GM18498 (cell line): ENCODE data around the gene ATP2C1.

Experiments
- ATAC-seq: cut with Tn5 transposase; IDR thresholded peaks from one replicate; pipeline ENCODE4 v1.9.1; 2021; ENCODE audit warnings: mild to moderate bottlenecking, moderate library complexity; ENCODE audit not compliant: unreplicated experiment

The ATP2C1 gene

GRCh38 chr3:130894130-130894985 is 474 bp downstream of the ATP2C1 start:
- peak; percentile 24 for ATAC-seq

GRCh38 chr3:130894986-130895280 is 1.0 kb downstream of the ATP2C1 start:
- no peak for ATAC-seq

DNA sequence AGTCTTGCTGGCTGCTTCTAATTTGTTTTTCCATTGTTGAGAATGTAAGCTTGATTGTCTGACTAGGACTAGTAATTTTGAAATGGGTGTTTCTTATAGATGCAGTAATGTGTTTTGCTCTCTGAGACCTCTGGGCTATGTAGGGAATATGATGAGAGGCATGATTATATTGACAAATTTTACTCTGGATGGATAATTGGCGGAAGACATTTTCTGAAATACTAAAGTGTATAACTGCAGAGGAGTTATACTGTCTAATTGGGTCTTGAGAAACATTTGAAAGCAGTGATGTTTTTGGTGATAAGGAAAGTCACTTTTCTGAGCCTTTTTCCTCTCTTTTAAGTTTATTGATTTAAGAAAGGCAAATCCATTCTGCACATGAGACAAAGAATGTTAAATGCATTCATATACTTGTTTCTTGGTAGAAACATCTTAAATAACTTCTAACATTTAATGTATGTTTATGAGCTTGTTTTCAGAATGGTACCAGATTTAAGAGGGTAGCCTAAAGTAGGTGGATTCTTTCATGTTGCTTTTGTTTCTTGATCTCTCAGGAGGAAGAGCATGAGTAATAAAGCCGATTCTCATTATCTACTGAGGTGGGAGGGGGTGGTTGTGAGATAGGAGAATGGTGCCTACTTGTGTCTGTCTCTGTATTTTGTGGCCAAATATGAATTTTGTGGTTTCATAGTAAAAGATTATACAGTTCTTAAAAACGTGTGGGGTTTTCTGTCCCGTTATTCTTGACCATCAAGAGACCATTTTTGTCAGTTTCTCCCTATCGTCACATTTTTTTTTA is 2.0 kb downstream of the ATP2C1 start:
- ATAC-seq = no peak

DNA sequence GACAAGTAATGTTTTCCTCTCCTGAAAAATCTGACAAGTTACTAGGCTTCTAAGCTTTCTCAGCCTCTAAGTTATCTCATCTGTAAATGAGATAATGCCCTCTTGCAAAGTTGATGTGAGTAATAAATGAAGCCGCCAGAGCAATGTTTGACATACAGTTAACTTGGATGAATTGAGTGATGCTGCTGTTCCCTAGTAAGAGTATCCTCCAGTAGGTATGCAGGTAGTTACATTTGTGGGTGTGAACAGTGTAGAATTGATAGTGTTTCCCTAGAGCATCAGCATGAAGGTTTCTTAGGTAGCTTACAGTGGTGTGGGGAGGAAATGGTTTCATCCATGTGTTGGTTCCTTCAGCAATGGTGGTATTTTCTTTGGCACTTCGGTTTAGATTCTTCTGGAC is 3.4 kb downstream of the ATP2C1 start:
- ATAC-seq = no peak

GRCh38 chr3:130900959-130901358 is 7.1 kb downstream of the ATP2C1 start:
- ATAC-seq = peak; percentile 61

- no peak for ATAC-seq
Observed at GRCh38 chr3:130901463-130902204, 7.8 kb downstream of the ATP2C1 start.

GRCh38 chr3:130903412-130903908 is 9.6 kb downstream of the ATP2C1 start:
- no peak for ATAC-seq

GRCh38 chr3:130904491-130904890 is 10.6 kb downstream of the ATP2C1 start:
- no peak for ATAC-seq

- no peak for ATAC-seq
Observed at GRCh38 chr3:130905551-130905950, 11.7 kb downstream of the ATP2C1 start.

GRCh38 chr3:130906374-130906995 is 12.6 kb downstream of the ATP2C1 start:
- ATAC-seq = no peak

GRCh38 chr3:130907500-130907899 is 13.6 kb downstream of the ATP2C1 start:
- ATAC-seq = no peak

DNA sequence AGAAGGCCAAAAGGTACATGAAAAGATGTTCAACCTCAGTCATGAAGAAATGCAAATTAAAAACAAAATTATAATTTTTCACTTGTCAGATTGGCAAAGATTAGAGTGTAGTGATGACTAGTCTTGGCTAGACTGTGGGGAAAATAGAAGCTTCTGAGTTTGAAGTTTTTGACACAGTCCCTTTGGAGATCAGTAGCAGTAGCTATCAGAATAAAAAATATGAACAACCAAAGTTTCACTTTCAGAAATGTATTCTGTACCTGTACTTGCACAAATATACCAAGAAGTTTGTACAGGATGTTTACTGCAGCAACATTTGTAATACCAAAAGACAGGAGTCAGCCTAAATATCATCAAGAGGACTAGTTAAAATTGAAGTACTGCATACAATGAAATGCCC is 14.1 kb downstream of the ATP2C1 start:
- ATAC-seq = no peak

DNA sequence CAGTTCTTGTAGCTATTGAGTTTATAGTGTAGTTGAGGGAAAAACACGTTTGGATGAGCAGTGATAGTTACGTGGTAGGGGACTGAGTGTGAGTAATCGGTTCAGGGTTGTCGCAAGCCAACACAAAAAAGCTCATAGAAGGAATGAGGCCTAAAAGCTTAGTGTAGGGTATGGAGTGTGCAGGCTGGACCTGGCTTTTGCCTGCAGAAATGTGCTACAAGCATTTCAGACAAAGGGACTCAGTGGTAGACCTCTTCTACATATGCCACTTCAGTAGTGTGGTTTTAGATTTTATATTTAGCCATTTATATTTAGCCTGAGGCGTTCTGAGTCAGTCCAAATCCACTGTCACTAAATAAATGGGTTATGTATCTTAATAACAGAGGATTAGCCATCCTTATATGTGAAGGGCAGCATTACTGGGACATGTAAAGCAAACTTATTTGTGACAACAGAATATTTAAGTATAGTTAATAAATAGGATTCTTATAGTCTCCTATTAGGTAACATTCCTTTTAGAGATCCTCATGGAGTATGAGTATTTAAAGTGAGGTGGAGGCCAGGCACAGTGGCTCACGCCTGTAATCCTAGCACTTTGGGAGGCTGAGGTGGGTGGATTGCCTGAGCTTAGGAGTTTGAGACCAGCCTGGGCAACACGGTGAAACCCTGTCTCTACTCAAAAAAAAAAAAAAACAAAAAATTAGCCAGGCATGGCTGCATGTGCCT is 21.8 kb downstream of the ATP2C1 start:
- ATAC-seq = no peak

DNA sequence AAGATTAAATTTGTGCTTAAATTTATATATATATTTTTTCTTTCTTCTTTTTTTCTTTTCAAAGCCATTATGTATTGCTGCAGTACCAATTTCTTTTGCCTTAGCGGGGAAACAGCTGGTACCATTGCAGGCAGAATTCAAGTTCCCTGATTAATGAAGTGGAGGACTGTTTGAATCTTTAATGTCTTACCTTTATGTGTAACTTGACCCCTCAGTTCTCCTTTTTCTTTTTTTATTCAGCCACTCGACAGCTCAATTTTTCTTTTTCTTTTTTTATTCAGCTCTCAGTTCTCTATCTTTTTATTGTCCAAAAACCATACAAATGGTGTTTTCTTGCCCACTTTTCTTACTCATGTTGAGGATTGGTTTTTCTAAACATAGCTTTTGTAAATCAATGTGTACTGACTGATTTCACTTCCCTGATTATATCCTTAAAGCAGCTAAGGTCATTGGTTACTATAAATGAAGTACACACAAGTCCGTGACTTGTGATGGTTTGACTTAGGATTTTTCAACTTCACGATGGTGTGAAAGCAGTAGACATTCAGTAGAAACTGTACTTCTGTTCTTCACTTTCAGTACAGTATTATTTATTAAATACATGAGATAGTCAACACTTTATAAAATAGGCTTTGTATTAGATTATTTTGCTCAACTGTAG is 22.8 kb downstream of the ATP2C1 start:
- ATAC-seq = peak; percentile 79

- no peak for ATAC-seq
Observed at GRCh38 chr3:130918328-130918727, 24.4 kb downstream of the ATP2C1 start.

DNA sequence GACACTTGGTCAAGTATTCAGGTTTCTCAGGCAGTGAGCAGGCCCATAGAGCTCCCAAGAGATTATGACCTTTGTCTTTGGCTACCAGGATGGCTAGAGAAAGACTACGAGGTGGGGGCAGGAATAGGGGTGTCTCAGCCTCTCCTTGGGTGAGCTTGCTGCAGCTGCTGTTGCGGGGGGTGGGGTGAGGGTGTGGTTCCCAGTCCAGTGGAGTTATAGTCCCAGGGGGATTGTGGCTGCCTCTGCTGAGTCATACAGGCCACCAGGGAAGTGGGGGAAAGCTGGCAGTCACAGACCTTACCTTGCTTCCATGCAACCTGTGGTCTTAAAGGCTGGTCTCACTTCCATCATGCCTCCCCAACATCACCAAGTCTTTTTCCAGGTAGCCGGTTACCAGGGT is 31.7 kb downstream of the ATP2C1 start:
- peak; percentile 56 for ATAC-seq

DNA sequence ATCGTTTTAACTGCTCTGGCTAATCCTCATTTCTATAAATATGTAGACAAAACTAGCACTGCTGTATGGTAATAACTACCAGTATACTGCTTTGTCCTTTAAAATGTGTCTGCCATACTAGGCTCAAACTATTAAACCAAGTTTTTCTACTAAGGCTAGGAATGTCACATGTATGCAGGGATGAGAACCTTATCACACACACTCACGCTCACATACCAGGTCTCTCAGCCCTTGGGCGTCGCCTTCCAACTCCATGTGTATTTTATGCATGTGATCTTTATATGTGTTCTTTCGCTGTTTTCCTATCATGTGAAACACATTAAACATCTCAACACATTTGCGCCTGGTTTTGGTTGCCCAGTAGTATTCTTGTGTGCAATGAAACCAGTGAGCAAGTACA is 32.6 kb downstream of the ATP2C1 start:
- ATAC-seq = no peak

DNA sequence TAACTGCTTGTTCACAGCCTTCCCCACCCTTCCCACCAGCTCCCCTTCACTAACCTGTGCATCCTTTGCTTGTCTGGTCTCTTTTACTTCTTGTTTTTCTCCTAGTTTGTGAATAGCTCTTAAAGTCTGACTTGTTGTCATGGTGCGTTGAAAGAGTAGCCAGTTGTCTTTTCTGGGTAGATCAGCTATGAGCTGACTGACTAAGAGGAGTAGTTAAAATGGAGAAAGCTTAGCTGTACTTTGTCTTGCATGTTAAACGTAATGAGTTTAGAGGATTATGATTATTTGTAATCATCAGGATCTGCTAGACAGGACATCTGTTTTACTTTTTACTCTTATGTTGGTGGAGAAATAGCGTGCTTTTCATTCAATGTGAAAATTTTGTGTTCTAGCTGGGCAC is 35.9 kb downstream of the ATP2C1 start:
- no peak for ATAC-seq

GRCh38 chr3:130932979-130933378 is 39.1 kb downstream of the ATP2C1 start:
- ATAC-seq = no peak
